DND-41 (cell line): Measurements from ENCODE around the gene PITPNM2.

Experiments
- ATAC-seq: fragments of 200-7000 bp; cut with Tn5 transposase; 3 replicates; pipeline ENCODE4 v1.9.1; 2021; ENCODE audit warnings: low read depth; ENCODE audit not compliant: insufficient read depth
- DNase-seq: peaks from one replicate; pipeline ENCODE4 v3.0.0-alpha.2; 2020
- H2AFZ ChIP-seq: 2 replicates; pipeline ENCODE4 v1.6.0; 2012; ENCODE audit warnings: low read depth, low read length
- H3K27ac ChIP-seq: 2 replicates; pipeline ENCODE4 v1.5.1; 2012; ENCODE audit warnings: low read length, inconsistent platforms
- H3K27me3 ChIP-seq: fragments of 200-600 bp; sonication (generic); 2 replicates; pipeline ENCODE4 v1.6.0; 2012; ENCODE audit warnings: low read length, mild to moderate bottlenecking, inconsistent platforms; ENCODE audit not compliant: insufficient read depth, poor library complexity
- H3K36me3 ChIP-seq: 2 replicates; pipeline ENCODE4 v1.5.1; 2012; ENCODE audit warnings: low read length, inconsistent platforms; ENCODE audit not compliant: insufficient read depth
- H3K4me1 ChIP-seq: 2 replicates; pipeline ENCODE4 v1.5.1; 2012; ENCODE audit warnings: mild to moderate bottlenecking, low read length; ENCODE audit not compliant: insufficient read depth
- H3K4me2 ChIP-seq: 2 replicates; pipeline ENCODE4 v1.6.0; 2012; ENCODE audit warnings: mild to moderate bottlenecking, moderate library complexity, low read length, inconsistent platforms; ENCODE audit not compliant: insufficient read depth
- H3K4me3 ChIP-seq, 2 experiments: fragments of 200-600 bp in 1 of 2; shearing (Covaris generic) in 1 of 2; 2 replicates each; pipeline ENCODE4 v1.5.1; 2012 to 2016; ENCODE audit warnings: inconsistent platforms in 2 of 2, low read length in 2 of 2, mild to moderate bottlenecking in 2 of 2, low read depth in 1 of 2, moderate library complexity in 1 of 2
- H3K79me2 ChIP-seq: 2 replicates; pipeline ENCODE4 v1.6.0; 2012; ENCODE audit warnings: low read length, inconsistent platforms; ENCODE audit not compliant: insufficient read depth
- H3K9ac ChIP-seq: 2 replicates; pipeline ENCODE4 v1.6.0; 2012; ENCODE audit warnings: low read depth, mild to moderate bottlenecking, inconsistent platforms, low read length, moderate library complexity
- H3K9me3 ChIP-seq: 2 replicates; pipeline ENCODE4 v1.5.1; 2012; ENCODE audit warnings: low read length, moderate library complexity, mild to moderate bottlenecking, inconsistent platforms; ENCODE audit not compliant: insufficient read depth, severe bottlenecking
- H4K20me1 ChIP-seq: 2 replicates; pipeline ENCODE4 v1.6.0; 2012; ENCODE audit warnings: low read length; ENCODE audit not compliant: insufficient read depth
- EZH2 ChIP-seq: IDR thresholded peaks from 3 replicates; pipeline ENCODE4 v1.6.1; 2012; ENCODE audit warnings: borderline replicate concordance, low read depth, mild to moderate bottlenecking, moderate library complexity, low read length, inconsistent platforms; ENCODE audit not compliant: severe bottlenecking
- TF ChIP-seq, protein P1 (sequence below): IDR thresholded peaks from 2 replicates; pipeline ENCODE4 v1.5.1; 2012; ENCODE audit warnings: borderline replicate concordance, low read length, moderate library complexity, mild to moderate bottlenecking; ENCODE audit not compliant: poor library complexity, severe bottlenecking; ENCODE audit errors: extremely low read depth

Gene PITPNM2

DNA sequence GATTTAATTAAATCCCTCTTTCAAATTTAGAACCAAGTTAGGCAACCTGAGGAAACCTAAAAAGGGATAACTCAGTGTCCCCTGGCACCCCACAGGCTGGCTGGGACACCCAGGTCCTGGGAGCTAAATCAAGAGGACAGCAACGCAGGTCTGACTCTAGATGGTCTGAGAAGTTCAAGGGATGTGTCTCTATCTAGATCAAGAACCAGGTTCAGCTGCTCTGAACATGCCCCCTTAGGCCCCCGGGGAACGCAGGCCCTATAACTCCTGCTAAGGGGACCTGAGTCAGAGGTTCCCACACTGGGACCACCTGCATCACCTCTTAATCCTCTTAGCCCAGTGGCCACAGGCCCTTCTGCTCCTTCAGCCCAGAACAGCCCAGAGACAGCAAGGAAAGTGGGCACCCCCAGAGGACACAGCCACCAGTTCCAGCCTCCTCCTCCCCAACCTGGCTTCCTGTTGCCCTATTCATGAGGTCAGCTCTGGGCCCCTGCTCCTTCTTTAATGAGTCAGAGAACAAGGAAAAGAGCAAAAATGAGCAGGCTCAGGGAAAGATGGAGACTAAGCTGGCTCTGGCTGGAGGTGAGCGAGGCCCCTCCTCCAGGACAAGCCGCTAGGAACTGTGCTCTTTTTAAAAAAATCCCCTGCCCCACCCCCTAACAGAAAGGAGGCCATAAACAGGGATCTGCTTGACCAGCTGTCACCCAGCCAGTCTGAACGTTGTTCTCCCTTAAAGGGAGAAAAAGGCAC lies 10.8 kb downstream of the PITPNM2 start:
- no peak overlapping the region for H3K4me3 ChIP-seq
- no peak for ATAC-seq
- DNase-seq = no peak
- no peak overlapping the region for H3K9ac ChIP-seq
- H3K79me2 ChIP-seq = peaks cover 16% of the 10 kb centered on the region
- no peaks in the 10 kb centered on the region for H3K27me3 ChIP-seq
- H3K27ac ChIP-seq = no peak overlapping the region
- no peaks in the 10 kb centered on the region for H3K36me3 ChIP-seq
- no peak overlapping the region for H3K4me2 ChIP-seq
- no peak for TF ChIP-seq EZH2
- TF ChIP-seq, protein P1, sequence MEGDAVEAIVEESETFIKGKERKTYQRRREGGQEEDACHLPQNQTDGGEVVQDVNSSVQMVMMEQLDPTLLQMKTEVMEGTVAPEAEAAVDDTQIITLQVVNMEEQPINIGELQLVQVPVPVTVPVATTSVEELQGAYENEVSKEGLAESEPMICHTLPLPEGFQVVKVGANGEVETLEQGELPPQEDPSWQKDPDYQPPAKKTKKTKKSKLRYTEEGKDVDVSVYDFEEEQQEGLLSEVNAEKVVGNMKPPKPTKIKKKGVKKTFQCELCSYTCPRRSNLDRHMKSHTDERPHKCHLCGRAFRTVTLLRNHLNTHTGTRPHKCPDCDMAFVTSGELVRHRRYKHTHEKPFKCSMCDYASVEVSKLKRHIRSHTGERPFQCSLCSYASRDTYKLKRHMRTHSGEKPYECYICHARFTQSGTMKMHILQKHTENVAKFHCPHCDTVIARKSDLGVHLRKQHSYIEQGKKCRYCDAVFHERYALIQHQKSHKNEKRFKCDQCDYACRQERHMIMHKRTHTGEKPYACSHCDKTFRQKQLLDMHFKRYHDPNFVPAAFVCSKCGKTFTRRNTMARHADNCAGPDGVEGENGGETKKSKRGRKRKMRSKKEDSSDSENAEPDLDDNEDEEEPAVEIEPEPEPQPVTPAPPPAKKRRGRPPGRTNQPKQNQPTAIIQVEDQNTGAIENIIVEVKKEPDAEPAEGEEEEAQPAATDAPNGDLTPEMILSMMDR = no peak
- H2AFZ ChIP-seq = no peak overlapping the region
- no peaks in the 10 kb centered on the region for H4K20me1 ChIP-seq
- H3K9me3 ChIP-seq = no peaks in the 10 kb centered on the region
- H3K4me1 ChIP-seq = peaks cover 31% of the 10 kb centered on the region

DNA sequence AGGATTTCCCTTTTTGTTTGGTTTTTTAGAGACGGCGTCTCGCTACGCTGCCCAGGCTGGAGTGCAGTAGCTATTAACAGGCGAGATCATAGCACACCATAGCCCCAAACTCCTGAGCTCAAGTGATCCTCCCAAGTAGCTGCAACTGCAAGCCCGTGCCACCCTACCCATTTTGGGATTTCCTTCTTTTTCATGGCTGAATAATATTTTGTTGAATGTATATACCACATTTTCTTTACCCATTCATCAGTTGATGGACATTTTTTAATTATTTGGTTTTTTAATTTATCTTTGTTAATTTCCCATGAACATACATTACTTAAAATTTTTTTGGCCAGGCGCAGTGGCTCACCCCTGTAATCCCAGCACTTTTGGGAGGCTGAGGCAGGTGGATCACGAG lies 15.2 kb downstream of the PITPNM2 start:
- Histone ChIP-seq H3K27me3 (no peaks in the 10 kb centered on the region), H2AFZ (no peak overlapping the region), H3K9me3 (no peaks in the 10 kb centered on the region), H3K27ac (no peak overlapping the region), H3K4me1 (peaks cover 31% of the 10 kb centered on the region), H3K4me3 (no peak overlapping the region), H4K20me1 (no peaks in the 10 kb centered on the region), H3K36me3 (no peaks in the 10 kb centered on the region), H3K9ac (no peak overlapping the region), H3K4me2 (no peak overlapping the region), H3K79me2 (peaks cover 6% of the 10 kb centered on the region)
- ATAC-seq (no peak), DNase-seq (no peak)
- TF ChIP-seq, protein P1 = no peak
- TF ChIP-seq EZH2 = no peak

DNA sequence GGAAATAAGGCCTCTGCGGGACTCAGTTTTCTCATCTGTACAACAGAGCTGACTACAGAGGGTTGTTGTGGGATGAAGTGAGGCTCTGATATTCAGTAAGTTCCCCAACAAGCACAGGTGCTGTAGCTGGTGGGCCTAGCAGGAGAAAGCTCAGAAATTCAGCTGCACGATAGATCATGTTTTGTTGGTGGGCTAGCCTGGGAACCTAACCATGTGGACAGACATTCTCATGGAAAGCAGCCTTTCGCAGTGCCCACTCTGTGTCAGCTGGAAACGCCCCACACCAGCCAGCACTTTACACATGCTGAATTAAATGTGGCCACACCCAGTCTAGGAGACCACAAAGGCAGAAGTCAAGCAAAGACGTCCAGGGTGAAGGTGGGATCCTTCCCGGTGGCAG lies 16.1 kb downstream of the PITPNM2 start:
- H3K27me3 ChIP-seq = no peaks in the 10 kb centered on the region
- ATAC-seq (no peak), DNase-seq (peak; percentile 20)
- H3K36me3 ChIP-seq = no peaks in the 10 kb centered on the region
- H3K27ac ChIP-seq = no peak overlapping the region; the same call in 1 of the 2 replicates
- no peaks in the 10 kb centered on the region for H3K9me3 ChIP-seq
- no peak overlapping the region for H3K4me2 ChIP-seq
- H2AFZ ChIP-seq = no peak overlapping the region
- no peak for TF ChIP-seq EZH2
- TF ChIP-seq, protein P1 = no peak
- no peak overlapping the region for H3K4me3 ChIP-seq
- no peak overlapping the region for H3K9ac ChIP-seq
- peaks cover 32% of the 10 kb centered on the region for H3K4me1 ChIP-seq
- H4K20me1 ChIP-seq = no peaks in the 10 kb centered on the region
- H3K79me2 ChIP-seq = peaks cover 2% of the 10 kb centered on the region; the same call in 1 of the 2 replicates
